Measurements from ENCODE around the gene SCYGR2. TPM values are rescaled to one million over a fixed set of nuclear protein-coding genes. Genes with fewer than 3 reads are reported as not detected.

The SCYGR2 gene
- total RNA-seq, 1 donor from 2014 or later, result not detected

GRCh38 chr2:227606476-227606875 lies 7.8 kb downstream of the SCYGR2 start:
- Mint-ChIP-seq H3K4me3 (no peak overlapping the region), H3K36me3 (no peaks in the 10 kb centered on the region), H3K4me1 (no peaks in the 10 kb centered on the region), H3K27me3 (ENCODE audit: insufficient read depth, low read depth) (no peaks in the 10 kb centered on the region), H3K9me3 (no peaks in the 10 kb centered on the region), H3K27ac (no peak overlapping the region)
- no peak for TF ChIP-seq EZH2 (IDR thresholded peaks at IDR 0.05)
- no peak for TF ChIP-seq CTCF (IDR thresholded peaks at IDR 0.05)
- TF ChIP-seq EZH2phosphoT487 (IDR thresholded peaks at IDR 0.05), result no peak
- no peaks in the 10 kb centered on the region for H3K9me3 ChIP-seq (ENCODE audit: low read depth)
- H4K20me1 ChIP-seq (ENCODE audit: low read depth), result no peaks in the 10 kb centered on the region
- no peak overlapping the region for H3K4me3 ChIP-seq
- H3K79me2 ChIP-seq (ENCODE audit: low read depth), result no peaks in the 10 kb centered on the region
- H3K4me2 ChIP-seq, result no peak overlapping the region
- no peak for DNase-seq (ENCODE audit: low spot score)
- no peaks in the 10 kb centered on the region for H3K27me3 ChIP-seq
- H2AFZ ChIP-seq (replicated peaks), result no peak overlapping the region
- H3K9ac ChIP-seq, result no peak overlapping the region
- no peaks in the 10 kb centered on the region for H3K36me3 ChIP-seq
- no peaks in the 10 kb centered on the region for H3K4me1 ChIP-seq
- H3K27ac ChIP-seq, result no peak overlapping the region
- no peaks in the 10 kb centered on the region for H3F3A ChIP-seq (ENCODE audit: low read depth)

DNA sequence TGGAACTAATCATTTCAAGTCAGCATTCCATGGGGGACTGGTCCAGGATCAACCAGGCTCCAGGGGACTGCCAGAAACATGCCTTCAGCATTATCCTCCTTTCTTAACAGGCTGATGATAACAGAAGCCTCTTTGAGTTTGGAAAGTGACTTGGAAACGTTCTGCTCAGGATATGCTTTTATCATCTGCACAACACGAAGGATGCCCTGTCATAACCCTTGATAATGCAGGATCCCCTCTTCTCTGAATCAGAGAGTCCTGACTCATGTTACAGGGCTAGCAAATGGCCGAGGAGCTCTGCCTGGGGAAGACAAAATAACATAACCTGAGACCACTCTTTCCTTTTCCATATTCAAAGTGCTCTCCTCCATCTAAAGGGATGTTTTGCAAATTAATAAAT lies 9.2 kb downstream of the SCYGR2 start:
- H3K9me3 Mint-ChIP-seq, result no peaks in the 10 kb centered on the region
- Histone ChIP-seq H3K4me2 (no peak overlapping the region), H3K36me3 (no peaks in the 10 kb centered on the region), H2AFZ (replicated peaks) (no peak overlapping the region), H3K9ac (no peak overlapping the region), H3K27ac (no peak overlapping the region), H3K4me1 (no peaks in the 10 kb centered on the region), H3K4me3 (no peak overlapping the region), H3F3A (ENCODE audit: low read depth) (no peaks in the 10 kb centered on the region), H4K20me1 (ENCODE audit: low read depth) (no peaks in the 10 kb centered on the region), H3K27me3 (no peaks in the 10 kb centered on the region), H3K79me2 (ENCODE audit: low read depth) (no peaks in the 10 kb centered on the region), H3K9me3 (ENCODE audit: low read depth) (no peaks in the 10 kb centered on the region)
- no peak overlapping the region for H3K27ac Mint-ChIP-seq
- H3K4me1 Mint-ChIP-seq, result no peaks in the 10 kb centered on the region
- no peak overlapping the region for H3K4me3 Mint-ChIP-seq
- H3K36me3 Mint-ChIP-seq, result no peaks in the 10 kb centered on the region
- no peak for TF ChIP-seq EZH2phosphoT487 (IDR thresholded peaks at IDR 0.05)
- no peak for TF ChIP-seq CTCF (IDR thresholded peaks at IDR 0.05)
- TF ChIP-seq EZH2 (IDR thresholded peaks at IDR 0.05), result no peak
- no peaks in the 10 kb centered on the region for H3K27me3 Mint-ChIP-seq (ENCODE audit: insufficient read depth, low read depth)
- DNase-seq (ENCODE audit: low spot score), result no peak

DNA sequence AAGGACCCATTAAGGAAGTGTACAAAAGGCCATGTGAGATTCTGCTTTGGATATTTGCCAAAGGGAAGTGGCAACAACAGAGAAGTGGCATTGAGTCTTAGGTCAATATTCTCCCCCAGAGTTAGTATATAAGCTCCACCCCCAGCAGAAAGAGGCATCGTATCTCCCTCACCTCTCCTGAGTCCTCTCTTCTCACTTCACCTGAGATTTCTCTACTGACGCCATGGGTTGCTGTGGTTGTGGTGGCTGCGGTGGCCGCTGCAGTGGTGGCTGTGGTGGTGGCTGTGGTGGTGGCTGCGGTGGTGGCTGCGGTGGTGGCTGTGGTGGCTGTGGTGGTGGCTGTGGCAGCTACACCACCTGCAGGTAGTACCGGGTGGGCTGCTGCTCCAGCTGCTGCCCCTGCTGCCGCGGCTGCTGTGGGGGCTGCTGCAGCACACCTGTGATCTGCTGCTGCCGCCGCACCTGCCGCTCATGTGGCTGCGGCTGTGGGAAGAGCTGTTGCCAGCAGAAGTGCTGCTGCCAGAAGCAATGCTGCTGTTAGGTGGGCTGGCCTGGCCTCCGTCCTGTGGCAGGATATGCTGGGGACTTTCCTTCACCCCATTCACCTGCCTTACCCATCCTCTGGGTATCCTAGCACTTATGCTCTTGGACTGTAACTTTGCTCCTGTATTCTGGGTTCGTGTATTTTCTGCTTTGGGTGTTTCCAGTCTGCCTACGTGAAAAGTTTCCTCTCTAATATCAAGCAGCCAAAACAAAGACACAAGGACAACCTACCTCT lies 10.1 kb downstream of the SCYGR2 start:
- Histone ChIP-seq H3K4me1 (no peaks in the 10 kb centered on the region), H3K27ac (no peak overlapping the region), H3K27me3 (no peaks in the 10 kb centered on the region), H3K4me3 (no peak overlapping the region), H3K9ac (no peak overlapping the region), H2AFZ (replicated peaks) (no peak overlapping the region), H3K4me2 (no peak overlapping the region), H4K20me1 (ENCODE audit: low read depth) (no peaks in the 10 kb centered on the region), H3F3A (ENCODE audit: low read depth) (no peaks in the 10 kb centered on the region), H3K79me2 (ENCODE audit: low read depth) (no peaks in the 10 kb centered on the region), H3K9me3 (ENCODE audit: low read depth) (no peaks in the 10 kb centered on the region), H3K36me3 (no peaks in the 10 kb centered on the region)
- no peak for DNase-seq (ENCODE audit: low spot score)
- H3K4me1 Mint-ChIP-seq, result no peaks in the 10 kb centered on the region
- no peaks in the 10 kb centered on the region for H3K9me3 Mint-ChIP-seq
- H3K36me3 Mint-ChIP-seq, result no peaks in the 10 kb centered on the region
- no peak overlapping the region for H3K4me3 Mint-ChIP-seq
- no peaks in the 10 kb centered on the region for H3K27me3 Mint-ChIP-seq (ENCODE audit: insufficient read depth, low read depth)
- H3K27ac Mint-ChIP-seq, result no peak overlapping the region
- TF ChIP-seq EZH2phosphoT487 (IDR thresholded peaks at IDR 0.05), result no peak
- no peak for TF ChIP-seq EZH2 (IDR thresholded peaks at IDR 0.05)
- no peak for TF ChIP-seq CTCF (IDR thresholded peaks at IDR 0.05)
